Measurements from ENCODE around the gene NMUR1. TPM values are rescaled to one million over a fixed set of nuclear protein-coding genes. Genes with fewer than 3 reads are reported as not detected.
A peak's percentile ranks its signal among the peaks of the same experiment; 100 is the strongest.

Gene NMUR1
- total and polyA plus RNA-seq, 2 donors (not counting 3 experiments of a cell fraction or from before 2014, with no cell fraction given) = not detected

- BruUV-seq (replicated peaks) = TSS peak; percentile 34
- no peaks in the 10 kb centered on the region for H3K79me2 ChIP-seq (ENCODE audit: control insufficient read depth, insufficient read depth, low read length)
- no peak for FAIRE-seq
- ChIA-PET POLR2A (interaction anchor here (6.9 kb wide), 1 partner anchor 19 kb away, joined by 42 read pairs; the partner anchor contains the start of gene NCL), CTCF (interaction anchor here (0.6 to 3.9 kb wide), 30 partner anchors 10 to 416 kb away, joined by 3 to 38 read pairs (median 5); partner anchors contain the start of genes NCL and NMUR1)
- dilution Hi-C loops (cut with MboI; ENCODE audit: extremely low pct_ligation_motif_present, low sequenced_read_pairs) = no loop called here
- peak overlapping the region; percentile 50 for H3K27ac ChIP-seq (ENCODE audit: insufficient read depth, low read depth, low read length)
- H3K27me3 ChIP-seq (ENCODE audit: control insufficient read depth in 2 of 2, insufficient read depth in 2 of 2, low read length in 2 of 2) = no peaks in the 10 kb centered on the region
- intact Hi-C loops (cut with micrococcal nuclease) = loop anchor here (1.0 to 2.0 kb wide), 4 partner anchors 18 to 118 kb away; partner anchors contain the start of gene NCL
- peak overlapping the region; percentile 77 for H3K4me2 ChIP-seq (ENCODE audit: insufficient read depth, low read length)
- no peaks in the 10 kb centered on the region for H3K9me3 ChIP-seq (replicated peaks; ENCODE audit: control insufficient read depth, insufficient read depth, low read length)
- no peaks in the 10 kb centered on the region for H3K9me1 ChIP-seq (replicated peaks; ENCODE audit: control insufficient read depth, extremely low read depth, insufficient read depth, low read length)
- peak overlapping the region; percentile 74 for H3K9ac ChIP-seq (replicated peaks; ENCODE audit: extremely low read depth, insufficient read depth, low read length)
- peaks cover 9% of the 10 kb centered on the region for H3K4me1 ChIP-seq (ENCODE audit: control insufficient read depth, extremely low read depth, insufficient read depth, low read length)
- H2AFZ ChIP-seq (ENCODE audit: low read depth, low read length) = peak overlapping the region; percentile 97
- DNase-seq (ENCODE audit: low read depth, low spot score) = peak; percentile 75
- TF ChIP-seq EZH2 (IDR thresholded peaks at IDR 0.05; ENCODE audit: borderline replicate concordance, low read depth, low read length, severe bottlenecking) (no peak), CTCF (IDR thresholded peaks at IDR 0.05; ENCODE audit: extremely low read depth in 1 of 2, insufficient read depth in 1 of 2, low read depth in 1 of 2, low read length in 2 of 2) (peak; percentile 95 to 98), JUN (IDR thresholded peaks at IDR 0.05; ENCODE audit: borderline replicate concordance, insufficient read depth, insufficient read length, low read depth) (no peak), MYC (IDR thresholded peaks at IDR 0.05; ENCODE audit: low read depth, low read length) (no peak)
- no peaks in the 10 kb centered on the region for H4K20me1 ChIP-seq (replicated peaks; ENCODE audit: control insufficient read depth, extremely low read depth, insufficient read depth, low read length)
- H3K36me3 ChIP-seq (ENCODE audit: control insufficient read depth in 2 of 2, extremely low read depth in 1 of 2, insufficient read depth in 2 of 2, low read length in 2 of 2) = no peaks in the 10 kb centered on the region
- peak overlapping the region; percentile 9 to 46 (median 39) for H3K4me3 ChIP-seq (replicated peaks in 1 of 3; ENCODE audit: insufficient read depth in 1 of 3, low read depth in 1 of 3, low read length in 3 of 3)
Measured at GRCh38 chr2:231482806-231483391, 47.3 kb downstream of the NMUR1 start.
